HL-60/S4 treated with phorbol 12-myristate 13-acetate at 8.2 ng/mL for 4 days and 3 days (cell line): ENCODE measurements around the gene YY1AP1.
"Not testable (repeated sequence)": the region's sequence is repeated elsewhere in the genome, so short reads cannot be mapped to it uniquely, and the experiment has no call there.

Experiments used
- in situ Hi-C: fragments of 300-500 bp; cut with MboI; formaldehyde crosslinking; loops from 2 replicates; pipeline ENCODE4 v1.15.0; 2022; ENCODE audit warnings: low sequenced_read_pairs

Gene YY1AP1

GRCh38 chr1:155696524-155696923 lies 8.0 kb upstream of the YY1AP1 start:
- in situ Hi-C loops, result no loop called here

GRCh38 chr1:155695608-155696007 lies 7.0 kb upstream of the YY1AP1 start:
- in situ Hi-C loops, result no loop called here

GRCh38 chr1:155695072-155695471 lies 6.5 kb upstream of the YY1AP1 start:
- in situ Hi-C loops, result no loop called here

- in situ Hi-C loops, result no loop called here
Measured at GRCh38 chr1:155694167-155694566, 5.6 kb upstream of the YY1AP1 start.

GRCh38 chr1:155691992-155692528 lies 3.5 kb upstream of the YY1AP1 start:
- in situ Hi-C loops, result no loop called here

GRCh38 chr1:155689081-155689607 lies 570 bp upstream of the YY1AP1 start, which contains the start of gene DAP3:
Gene DAP3, plus strand, starts transcription at chr1:155689091. Its CDS starts 20,689 bp downstream, at chr1:155709780.
- in situ Hi-C loops, result not testable (repeated sequence)

GRCh38 chr1:155687705-155688323 lies 760 bp downstream of the YY1AP1 start:
- in situ Hi-C loops, result not testable (repeated sequence)

- in situ Hi-C loops, result no loop called here
Measured at GRCh38 chr1:155681776-155682175, 6.8 kb downstream of the YY1AP1 start.

GRCh38 chr1:155680531-155680930 lies 8.0 kb downstream of the YY1AP1 start:
- in situ Hi-C loops, result no loop called here

GRCh38 chr1:155678992-155679391 lies 9.6 kb downstream of the YY1AP1 start:
- in situ Hi-C loops, result not testable (repeated sequence)

- in situ Hi-C loops, result no loop called here
Measured at GRCh38 chr1:155678027-155678426, 10.5 kb downstream of the YY1AP1 start.

- in situ Hi-C loops, result no loop called here
Measured at GRCh38 chr1:155673003-155673402, 15.6 kb downstream of the YY1AP1 start.

GRCh38 chr1:155671750-155672149 lies 16.8 kb downstream of the YY1AP1 start:
- in situ Hi-C loops, result no loop called here

GRCh38 chr1:155669233-155670162 lies 19.1 kb downstream of the YY1AP1 start:
- in situ Hi-C loops, result no loop called here

GRCh38 chr1:155661239-155661638 lies 27.3 kb downstream of the YY1AP1 start:
- in situ Hi-C loops, result not testable (repeated sequence)

GRCh38 chr1:155657463-155657862 lies 31.1 kb downstream of the YY1AP1 start:
- in situ Hi-C loops, result no loop called here

GRCh38 chr1:155652951-155653350 lies 35.6 kb downstream of the YY1AP1 start:
- in situ Hi-C loops, result no loop called here

GRCh38 chr1:155651861-155652661 lies 36.5 kb downstream of the YY1AP1 start:
- in situ Hi-C loops, result no loop called here

GRCh38 chr1:155650231-155650757 lies 38.3 kb downstream of the YY1AP1 start:
- in situ Hi-C loops, result no loop called here

GRCh38 chr1:155649676-155650075 lies 38.9 kb downstream of the YY1AP1 start:
- in situ Hi-C loops, result no loop called here
